ENCODE measurements around the gene TNK2. TPM values are rescaled to one million over a fixed set of nuclear protein-coding genes. Genes with fewer than 3 reads are reported as not detected.
"Not testable (repeated sequence)": the region's sequence is repeated elsewhere in the genome, so short reads cannot be mapped to it uniquely, and the experiment has no call there.

The TNK2 gene
- polyA plus RNA-seq, 2 of the 4 experiments (the other 2 are of a cell fraction) = 2.2 to 12.5 TPM

GRCh38 chr3:195914648-195915473 lies 6.5 kb upstream of the TNK2 start (continued):
- TF ChIP-seq E2F6 (IDR thresholded peaks at IDR 0.05; ENCODE audit: borderline replicate concordance, low read depth) = no peak
- TF ChIP-seq KDM5A (IDR thresholded peaks at IDR 0.05) = no peak
- TF ChIP-seq ZNF302 (CRISPR knock-in tag; IDR thresholded peaks at IDR 0.05) = no peak
- TF ChIP-seq FOXS1 (CRISPR knock-in tag; IDR thresholded peaks at IDR 0.05) = no peak
- no peak for TF ChIP-seq NR3C1 (IDR thresholded peaks at IDR 0.05)
- no peak for TF ChIP-seq GATA3 (IDR thresholded peaks at IDR 0.05; ENCODE audit: borderline replicate concordance)
- TF ChIP-seq SMC3 (IDR thresholded peaks at IDR 0.05) = peak; percentile 71
- TF ChIP-seq FOSB (CRISPR knock-in tag; IDR thresholded peaks at IDR 0.05) = no peak
- no peak for TF ChIP-seq HMGXB4 (CRISPR knock-in tag; IDR thresholded peaks at IDR 0.05; ENCODE audit: borderline replicate concordance)
- TF ChIP-seq POLR2AphosphoS2 (conservative IDR thresholded peaks at IDR 0.05; ENCODE audit: low read length) = no peak
- no peak for TF ChIP-seq ESRRA (IDR thresholded peaks at IDR 0.05; ENCODE audit: borderline replicate concordance, low read length)
- TF ChIP-seq HOXB13 (CRISPR knock-in tag; IDR thresholded peaks at IDR 0.05; ENCODE audit: low read depth) = no peak
- no peak for TF ChIP-seq RNF2 (IDR thresholded peaks at IDR 0.05; ENCODE audit: borderline replicate concordance, low read depth)
- TF ChIP-seq BCL3 (IDR thresholded peaks at IDR 0.05) = no peak
- TF ChIP-seq MYC (IDR thresholded peaks at IDR 0.05; ENCODE audit: borderline replicate concordance, low read length) = peak; percentile 67; the same call in 1 of the 2 replicates
- no peak for TF ChIP-seq EP300 (IDR thresholded peaks at IDR 0.05)
- TF ChIP-seq CHD2 (IDR thresholded peaks at IDR 0.05; ENCODE audit: low read length, partially characterized antibody) = no peak
- peak; percentile 68 to 76 for TF ChIP-seq RAD21 (conservative IDR thresholded peaks at IDR 0.05 in 1 of 2, IDR thresholded peaks at IDR 0.05 in 1 of 2)
- TF ChIP-seq KDM1A (IDR thresholded peaks at IDR 0.05; ENCODE audit: low read depth) = no peak
- TF ChIP-seq BHLHE40 (IDR thresholded peaks at IDR 0.05; ENCODE audit: low read depth, low read length) = no peak
- no peak for TF ChIP-seq CHD4 (IDR thresholded peaks at IDR 0.05; ENCODE audit: borderline replicate concordance)
- peak; percentile 84 for TF ChIP-seq CTCF (IDR thresholded peaks at IDR 0.05)
- no peak for TF ChIP-seq EHF (CRISPR knock-in tag; IDR thresholded peaks at IDR 0.05)
- no peak for TF ChIP-seq HOXA7 (CRISPR knock-in tag; IDR thresholded peaks at IDR 0.05)
- no peak for TF ChIP-seq NFE2L2 (conservative IDR thresholded peaks at IDR 0.05; ENCODE audit: low read length)

GRCh38 chr3:195914146-195914545 lies 5.8 kb upstream of the TNK2 start:
- not testable (repeated sequence) for ATAC-seq; H3K4me2 ChIP-seq; FAIRE-seq; H3K4me3 ChIP-seq; DNase-seq (ENCODE audit: low read depth in 1 of 2, low spot score in 1 of 2); H3K9me3 ChIP-seq
- CTCF ChIA-PET = interaction anchor here (0.8 to 11.5 kb wide), 18 partner anchors 10 to 206 kb away, joined by 3 to 207 read pairs (median 11); no protein-coding TSS in a partner anchor
- POLR2A ChIA-PET = interaction anchor here (1.2 kb wide), 1 partner anchor 18 kb away, joined by 3 read pairs; no protein-coding TSS in a partner anchor
- Histone ChIP-seq H3K4me1 (peaks cover 26% of the 10 kb centered on the region), H3K27ac (peak overlapping the region; percentile 61 to 84; a peak in 3 of 6 replicates)
- 91% methylated on average over 7 of the region's 8 CpGs for WGBS (ENCODE audit: missing lambda C conversion rate)
